Hair follicular keratinocyte (primary cell): ENCODE data around the gene ZNF207. TPM values are rescaled to one million over a fixed set of nuclear protein-coding genes. Genes with fewer than 3 reads are reported as not detected.

Experiments used
- total RNA-seq: library from RNA; depleted of rRNA; stranded (reverse); fragments of >200 nt; gene quantifications from 2 replicates; pipeline ENCODE4 v1.2.3, GENCODE V29; 2015

The ZNF207 gene
- 88.3 and 99.7 TPM in 2 replicates for total RNA-seq

DNA sequence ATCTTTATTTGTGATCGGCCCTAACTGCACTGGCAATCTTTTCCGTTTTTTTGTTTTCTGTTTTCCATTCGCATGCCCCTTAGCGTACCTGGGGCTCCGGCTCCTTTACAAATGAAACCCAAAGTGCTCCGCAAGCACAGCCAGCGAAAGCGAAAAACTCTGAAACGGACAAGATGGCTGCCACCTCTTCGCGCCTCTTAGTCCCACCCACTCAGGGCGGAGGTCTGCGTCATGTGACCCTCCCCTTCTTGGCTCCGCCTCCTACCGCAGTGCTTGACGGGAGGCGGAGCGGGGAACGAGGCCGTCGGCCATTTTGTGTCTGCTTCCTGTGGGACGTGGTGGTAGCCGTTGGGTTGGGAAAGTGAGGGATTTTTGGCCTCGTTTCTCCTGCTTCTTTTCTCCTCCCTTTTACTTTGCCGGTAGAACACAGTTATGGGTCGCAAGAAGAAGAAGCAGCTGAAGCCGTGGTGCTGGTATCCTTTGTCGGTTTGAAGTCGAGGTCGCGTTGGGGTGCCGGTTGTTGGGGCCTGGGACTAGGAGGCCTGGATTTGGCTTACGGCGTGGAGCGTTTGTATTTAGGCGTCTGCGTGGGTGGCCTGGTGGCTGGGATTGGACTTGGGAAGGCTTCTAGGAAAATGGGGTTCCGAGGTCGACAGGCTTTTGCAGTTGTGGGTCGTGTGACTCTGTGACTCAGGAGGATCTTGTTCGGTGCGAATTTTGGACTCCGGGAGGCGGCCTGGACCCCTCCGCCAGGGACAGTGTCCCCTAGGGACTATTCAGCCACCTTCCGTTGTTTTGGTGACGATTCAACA lies at the start of gene ZNF207:
ZNF207 (plus strand) TSS at position 304 of the 812 bp plus-strand sequence; CDS start at position 433, 129 bp downstream.

DNA sequence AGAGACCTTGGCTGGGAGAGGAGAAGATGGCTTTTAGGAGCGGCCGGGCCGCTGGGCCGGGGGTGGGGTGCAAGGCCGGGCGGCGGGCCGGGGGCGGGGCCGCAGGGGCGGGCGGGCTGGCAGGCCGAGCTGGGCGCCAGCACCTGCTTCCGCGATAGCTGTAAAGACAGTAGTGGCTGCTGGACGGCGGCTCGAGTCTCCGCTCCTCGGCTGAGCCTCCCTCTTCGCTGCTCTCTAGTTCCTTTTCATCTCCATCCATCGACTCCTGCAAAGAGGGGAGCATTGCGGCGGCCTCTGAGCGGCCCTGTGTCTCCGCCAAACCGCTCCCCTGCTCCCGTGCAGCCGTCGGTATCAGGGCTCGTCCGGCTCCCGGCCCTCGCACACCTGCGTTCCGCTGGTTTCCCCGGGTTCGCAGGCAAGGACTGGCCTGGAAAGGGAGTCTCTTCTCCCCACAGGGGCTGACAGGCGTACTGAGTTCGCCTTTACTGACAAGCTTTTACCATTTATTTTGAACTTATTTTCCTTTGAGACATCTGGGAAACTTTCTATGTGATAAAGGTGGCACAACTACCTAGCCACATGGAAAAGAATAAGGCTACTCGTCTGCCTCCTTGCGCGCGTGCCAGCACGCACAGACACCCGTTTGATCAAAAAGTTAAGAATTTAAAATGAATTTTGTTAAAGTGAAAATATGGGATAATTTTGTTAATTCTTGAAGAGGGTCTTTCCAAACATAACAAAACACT lies 7.9 kb upstream of the ZNF207 start, which contains the start of gene C17orf75:
C17orf75 (minus strand) TSS at position 317 of the 746 bp plus-strand sequence; CDS start at position 283, 34 bp downstream.

Other genes with a start within 250 kb of the ZNF207 start
- gene RHOT1, start 207.7 kb upstream of the ZNF207 start, total RNA-seq, result 22.3 and 23.8 TPM in 2 replicates
- not detected in 2 replicates for gene RHBDL3, start 84.3 kb upstream of the ZNF207 start, total RNA-seq
- 12.6 and 14.1 TPM in 2 replicates for gene C17orf75, start 8.0 kb upstream of the ZNF207 start, total RNA-seq
- gene PSMD11, start 94.4 kb downstream of the ZNF207 start, total RNA-seq, result 72.6 and 105 TPM in 2 replicates
- 5.6 and 7.4 TPM in 2 replicates for gene CDK5R1, start 136.8 kb downstream of the ZNF207 start, total RNA-seq